GM19395 (cell line): Measurements from ENCODE around the gene COLGALT1.
"Not testable (repeated sequence)": the region's sequence is repeated elsewhere in the genome, so short reads cannot be mapped to it uniquely, and the experiment has no call there.

ENCODE experiments used
- ATAC-seq: cut with Tn5 transposase; IDR thresholded peaks from one replicate; pipeline ENCODE4 v1.9.1; 2021; ENCODE audit warnings: mild to moderate bottlenecking, moderate library complexity; ENCODE audit not compliant: unreplicated experiment

COLGALT1 gene

DNA sequence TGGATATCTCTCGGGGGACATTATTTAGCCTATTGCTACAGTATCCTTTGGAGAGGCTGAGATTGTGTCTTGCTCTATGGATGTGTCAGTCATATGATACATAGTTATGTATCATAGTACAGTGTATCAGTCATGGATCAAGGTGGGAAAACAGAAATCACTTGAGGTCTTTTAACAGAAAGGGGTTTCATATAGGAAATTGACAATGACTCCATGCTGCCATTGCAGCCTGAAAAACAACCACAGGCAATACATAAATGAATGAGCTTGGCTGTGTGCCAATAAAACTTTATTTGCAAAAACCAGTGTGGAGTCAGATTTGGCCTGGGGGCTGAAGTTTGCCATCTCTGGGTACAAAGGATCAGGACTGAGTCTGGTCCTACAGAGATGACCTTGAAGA lies 35.4 kb downstream of the COLGALT1 start:
- ATAC-seq, result no peak

DNA sequence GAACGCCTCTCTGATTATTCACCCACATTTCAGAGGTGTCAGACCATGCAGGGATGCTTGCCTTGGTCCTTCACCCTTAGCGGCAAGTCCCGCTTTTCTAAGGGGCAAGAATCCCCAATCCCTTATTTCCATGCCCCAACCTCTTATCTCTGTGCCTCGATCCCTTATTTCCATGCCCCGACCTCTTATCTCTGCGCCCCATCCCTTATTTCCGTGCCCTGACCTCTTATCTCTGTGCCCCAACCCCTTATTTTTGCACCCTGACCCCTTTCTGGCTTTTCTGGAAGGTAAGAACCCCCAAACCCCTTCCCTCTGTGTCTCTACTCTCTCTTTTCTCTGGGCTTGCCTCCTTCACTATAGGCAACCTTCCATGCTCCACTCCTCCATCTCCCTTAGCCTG lies 38.8 kb downstream of the COLGALT1 start:
- ATAC-seq, result not testable (repeated sequence)

DNA sequence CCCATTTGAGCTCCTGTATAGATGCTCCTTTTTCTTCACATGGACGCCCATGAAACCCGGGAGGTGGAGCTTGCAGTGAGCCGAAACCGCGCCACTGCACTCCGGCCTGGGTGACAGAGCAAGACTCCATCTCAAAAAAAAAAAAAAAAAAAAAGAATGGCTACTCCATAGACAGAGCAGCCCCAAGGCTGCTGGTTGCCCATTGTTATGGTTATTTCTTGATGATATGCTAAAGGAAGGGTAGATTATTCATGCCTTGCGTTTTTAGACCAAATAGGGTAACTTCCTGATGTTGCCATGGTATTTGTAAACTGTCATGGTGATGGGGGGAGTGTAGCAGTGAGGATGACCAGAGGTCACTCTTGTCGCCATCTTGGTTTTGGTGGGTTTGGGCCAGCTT lies 42.6 kb downstream of the COLGALT1 start:
- ATAC-seq, result not testable (repeated sequence)

DNA sequence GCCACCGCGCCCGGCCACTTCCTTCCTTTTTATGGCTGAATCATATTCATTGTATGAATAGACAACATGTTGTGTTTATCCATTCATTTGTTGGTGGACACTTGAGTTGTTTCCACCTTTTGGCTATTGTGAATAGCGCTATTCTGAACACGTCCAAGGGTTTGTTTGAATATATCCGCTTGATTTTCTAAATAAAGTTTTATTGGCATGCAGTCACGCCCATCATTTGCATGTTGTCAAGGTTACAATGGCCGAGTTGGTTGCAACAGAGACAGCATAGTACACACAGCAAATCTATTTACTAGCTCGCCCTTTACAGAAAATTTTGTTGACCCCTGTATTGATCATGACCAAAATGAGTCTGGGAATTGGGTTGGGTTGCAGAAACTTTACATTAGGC lies 43.5 kb downstream of the COLGALT1 start:
- no peak for ATAC-seq

- ATAC-seq, result no peak
Measured at GRCh38 chr19:17599780-17600179, 44.3 kb downstream of the COLGALT1 start.

- no peak for ATAC-seq
Measured at GRCh38 chr19:17601683-17602082, 46.2 kb downstream of the COLGALT1 start.

DNA sequence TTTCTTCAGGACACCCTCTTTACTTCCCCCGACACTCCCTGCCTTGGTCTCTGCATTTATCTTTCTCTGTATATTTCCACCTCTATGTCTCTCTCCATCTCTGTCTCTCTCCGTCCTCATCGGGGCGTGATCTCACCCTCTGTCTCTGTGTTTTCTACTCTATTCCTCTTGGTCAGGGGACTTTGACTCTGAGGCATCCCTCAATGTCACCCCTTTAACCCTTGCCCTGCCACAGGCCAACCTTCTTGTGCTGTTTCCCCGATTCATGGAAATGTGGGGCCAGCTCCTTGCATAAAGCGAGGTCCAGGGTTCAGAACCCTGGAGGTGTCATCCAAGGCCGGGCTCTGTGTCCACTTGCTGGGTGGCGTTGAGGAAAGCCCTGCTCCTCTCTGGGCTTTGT lies 46.8 kb downstream of the COLGALT1 start:
- no peak for ATAC-seq

DNA sequence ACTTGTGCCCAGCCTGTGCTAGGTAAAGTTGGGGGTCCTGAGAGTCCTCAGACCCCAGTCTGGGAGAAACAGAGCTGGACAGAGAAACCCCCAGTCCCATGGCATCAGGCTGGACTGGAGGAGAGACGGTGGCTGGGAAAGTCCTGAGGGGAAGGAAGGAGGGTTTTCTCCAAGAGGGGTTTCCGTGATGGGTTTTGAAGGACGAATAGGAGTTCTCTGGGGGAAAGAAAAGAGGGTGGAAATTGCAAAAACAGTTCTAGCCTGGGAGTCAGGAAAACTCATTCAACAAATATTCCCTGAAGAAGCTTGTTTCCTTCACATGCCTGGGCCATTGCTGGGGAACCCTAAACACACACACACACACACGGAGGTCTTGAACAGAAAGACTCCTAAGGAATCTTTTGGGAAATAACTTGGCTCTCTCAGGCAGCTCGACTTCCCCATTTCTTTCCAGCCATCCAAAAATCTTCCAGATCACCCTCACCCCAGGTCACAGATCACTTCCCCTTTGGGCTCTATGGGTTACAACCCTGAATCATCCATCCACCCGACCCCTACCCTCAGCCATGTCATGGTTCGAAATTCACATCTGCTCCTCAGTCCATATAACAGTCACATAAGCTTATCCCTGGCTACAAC lies 47.5 kb downstream of the COLGALT1 start:
- no peak for ATAC-seq

DNA sequence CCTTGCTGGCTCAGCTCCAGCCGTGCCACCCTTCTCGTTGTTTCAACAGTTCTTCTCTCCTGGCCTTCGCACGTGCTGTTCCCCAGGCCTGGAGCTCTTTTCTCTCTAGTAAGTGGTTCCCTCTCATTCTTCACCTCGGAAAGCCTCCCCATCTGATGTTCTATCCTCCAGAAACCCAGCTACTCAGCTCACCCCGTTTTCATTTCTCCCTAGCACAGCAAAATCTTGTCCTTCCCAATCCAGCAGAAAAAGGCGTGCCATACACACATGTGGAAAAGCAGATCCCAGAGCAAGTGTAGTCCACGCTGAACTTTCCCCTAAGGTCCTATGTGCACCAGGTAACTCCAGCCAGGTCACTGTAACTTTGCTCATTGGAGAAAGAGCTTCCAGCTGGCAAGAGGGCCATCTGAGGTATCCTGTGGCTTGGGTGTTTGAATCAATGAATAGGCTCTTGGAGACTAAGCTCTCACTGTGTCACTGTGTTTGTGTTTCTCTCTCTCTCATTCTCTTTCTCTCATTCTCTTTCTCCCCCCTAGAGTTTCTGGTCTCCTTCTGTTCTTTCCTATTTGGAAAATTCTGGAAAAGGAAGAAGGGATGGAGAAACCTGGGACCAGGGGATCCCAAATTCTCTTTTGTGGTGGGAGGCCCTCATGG lies 49.0 kb downstream of the COLGALT1 start:
- no peak for ATAC-seq

DNA sequence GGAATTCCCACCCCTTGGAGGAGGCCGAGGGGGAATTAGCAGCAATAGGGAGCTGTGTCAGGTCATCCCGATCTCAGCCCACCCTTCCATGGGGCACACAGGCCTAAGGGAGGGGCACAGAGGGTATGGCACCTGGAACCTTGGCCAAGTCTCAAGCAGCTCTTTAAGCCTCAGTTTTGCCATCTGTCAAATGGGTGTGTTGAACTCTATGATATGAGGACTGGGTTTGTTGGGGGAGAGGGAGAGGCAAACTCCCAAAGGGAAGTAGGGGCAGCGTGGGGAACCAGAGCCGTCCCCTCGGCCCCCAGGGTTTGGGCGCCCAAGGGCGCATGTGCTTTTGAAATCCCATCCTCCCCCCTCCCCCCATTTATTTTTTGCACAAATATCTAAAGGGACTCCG lies 49.7 kb downstream of the COLGALT1 start:
- no peak for ATAC-seq

GRCh38 chr19:17605761-17606589 lies 50.5 kb downstream of the COLGALT1 start:
- ATAC-seq, result peak; percentile 68

GRCh38 chr19:17606590-17607185 lies 51.2 kb downstream of the COLGALT1 start:
- ATAC-seq, result no peak

GRCh38 chr19:17607936-17608335 lies 52.5 kb downstream of the COLGALT1 start:
- no peak for ATAC-seq

DNA sequence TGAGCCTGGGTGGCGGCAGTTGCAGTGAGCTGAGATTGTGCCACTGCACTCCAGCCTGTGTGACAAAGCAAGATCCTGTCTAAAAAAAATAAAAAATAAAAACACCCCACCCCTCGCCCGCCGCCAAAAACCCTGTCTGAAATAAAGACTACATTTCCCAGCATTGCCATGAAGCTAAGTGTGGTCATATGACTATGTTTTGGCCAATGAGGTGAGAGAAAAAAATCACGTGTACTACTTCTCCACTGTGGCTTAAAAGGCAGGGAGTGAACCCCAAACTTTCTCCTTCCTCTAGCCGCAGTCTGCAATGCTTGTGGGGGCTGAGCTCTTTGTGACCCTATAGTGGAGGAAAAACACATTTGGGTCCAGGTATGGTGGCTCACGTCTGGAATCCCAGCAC lies 54.9 kb downstream of the COLGALT1 start:
- no peak for ATAC-seq

DNA sequence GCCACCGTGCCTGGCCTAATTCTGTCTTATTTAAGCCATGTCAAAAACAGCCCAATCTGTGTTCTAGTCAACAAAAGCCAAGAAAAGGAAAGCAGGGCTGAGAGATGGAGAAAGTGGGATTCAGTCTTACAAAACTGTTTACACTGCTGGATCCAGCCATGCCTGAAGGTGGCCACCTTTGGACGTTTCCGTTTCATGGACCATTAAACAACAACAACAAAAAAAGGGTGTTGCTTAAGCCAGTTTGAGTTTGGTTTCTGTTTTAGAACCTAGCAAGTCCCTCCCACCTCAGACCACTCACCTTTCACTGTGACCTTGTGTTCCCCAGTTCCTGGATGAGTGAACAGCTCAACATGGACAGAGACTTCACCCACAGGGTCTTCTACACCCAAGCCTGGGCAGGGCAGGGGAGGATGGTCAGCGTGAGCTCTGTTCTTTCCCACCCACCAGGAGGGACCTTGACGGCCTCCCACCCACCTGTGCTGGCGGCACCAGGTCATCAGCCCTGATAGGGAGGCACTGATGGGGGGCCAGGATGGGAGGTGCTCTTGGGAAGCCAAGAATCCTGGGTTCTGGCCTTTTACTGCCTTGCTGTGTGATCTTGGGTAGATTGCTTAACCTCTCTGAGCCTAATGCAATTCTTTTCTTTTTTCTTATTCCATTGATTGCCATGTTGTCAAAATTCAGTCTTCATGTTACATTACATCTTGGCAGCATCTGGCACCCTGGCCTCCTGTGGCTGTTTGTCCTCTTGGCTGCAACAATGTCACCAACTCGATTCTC lies 56.2 kb downstream of the COLGALT1 start:
- ATAC-seq, result no peak

DNA sequence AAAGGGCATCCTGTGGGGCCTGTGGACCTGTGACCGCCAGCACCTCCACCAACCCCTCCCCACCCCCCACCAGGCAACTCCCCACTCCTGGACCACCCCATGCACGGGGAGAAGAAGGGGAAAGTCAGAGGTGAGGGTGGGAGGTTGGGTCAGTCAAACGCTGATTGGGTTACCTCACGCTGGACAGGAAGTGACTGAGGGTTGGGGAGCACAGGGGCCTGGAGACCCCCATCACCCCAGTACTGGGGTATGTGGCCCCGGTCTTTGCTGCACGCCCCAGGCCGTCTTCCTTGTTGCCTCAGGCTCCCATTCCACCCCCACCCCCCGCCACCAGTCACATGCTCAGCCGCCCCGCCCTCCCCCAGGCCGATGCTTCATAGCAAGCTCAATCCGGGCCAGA lies 59.0 kb downstream of the COLGALT1 start:
- no peak for ATAC-seq

DNA sequence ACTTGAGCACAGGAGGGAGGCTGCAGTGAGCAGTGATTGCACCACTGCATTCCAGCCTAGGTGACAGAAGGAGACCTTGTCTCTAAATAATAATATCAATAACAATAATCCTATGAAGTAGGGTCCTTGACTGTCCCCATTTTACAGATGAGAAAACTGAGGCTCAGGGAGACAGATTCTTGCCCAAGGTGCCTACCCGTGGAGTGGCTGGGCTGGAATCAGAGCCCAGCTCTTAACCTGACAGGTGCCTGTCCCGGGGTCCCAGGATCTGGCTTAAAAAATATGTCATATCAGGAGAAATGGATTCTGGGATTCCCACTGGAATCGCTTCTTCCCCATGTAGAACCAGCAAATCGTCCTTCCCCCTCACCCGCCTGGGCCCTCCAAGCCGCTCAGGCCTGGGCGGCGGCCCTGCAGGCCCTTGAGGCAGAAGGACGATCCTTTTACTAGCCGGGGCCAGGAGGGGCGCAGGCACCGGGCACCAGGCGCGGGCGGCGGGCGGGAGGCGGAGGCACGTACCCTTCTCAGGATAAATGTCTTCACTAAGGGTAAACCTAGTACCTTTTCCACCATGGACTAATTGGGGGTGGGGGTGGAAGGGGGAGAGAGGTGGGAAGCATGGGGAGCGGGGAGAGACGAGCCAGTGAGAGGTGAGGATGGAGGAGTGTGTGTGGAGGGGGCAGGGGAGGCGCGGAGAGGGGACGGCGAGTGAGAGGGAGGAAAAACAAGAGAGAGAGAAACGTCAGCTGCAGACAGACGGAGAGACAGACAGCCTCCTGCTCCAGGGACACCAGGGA lies 60.6 kb downstream of the COLGALT1 start:
- no peak for ATAC-seq

- no peak for ATAC-seq
Measured at GRCh38 chr19:17616686-17616960, 61.2 kb downstream of the COLGALT1 start.

DNA sequence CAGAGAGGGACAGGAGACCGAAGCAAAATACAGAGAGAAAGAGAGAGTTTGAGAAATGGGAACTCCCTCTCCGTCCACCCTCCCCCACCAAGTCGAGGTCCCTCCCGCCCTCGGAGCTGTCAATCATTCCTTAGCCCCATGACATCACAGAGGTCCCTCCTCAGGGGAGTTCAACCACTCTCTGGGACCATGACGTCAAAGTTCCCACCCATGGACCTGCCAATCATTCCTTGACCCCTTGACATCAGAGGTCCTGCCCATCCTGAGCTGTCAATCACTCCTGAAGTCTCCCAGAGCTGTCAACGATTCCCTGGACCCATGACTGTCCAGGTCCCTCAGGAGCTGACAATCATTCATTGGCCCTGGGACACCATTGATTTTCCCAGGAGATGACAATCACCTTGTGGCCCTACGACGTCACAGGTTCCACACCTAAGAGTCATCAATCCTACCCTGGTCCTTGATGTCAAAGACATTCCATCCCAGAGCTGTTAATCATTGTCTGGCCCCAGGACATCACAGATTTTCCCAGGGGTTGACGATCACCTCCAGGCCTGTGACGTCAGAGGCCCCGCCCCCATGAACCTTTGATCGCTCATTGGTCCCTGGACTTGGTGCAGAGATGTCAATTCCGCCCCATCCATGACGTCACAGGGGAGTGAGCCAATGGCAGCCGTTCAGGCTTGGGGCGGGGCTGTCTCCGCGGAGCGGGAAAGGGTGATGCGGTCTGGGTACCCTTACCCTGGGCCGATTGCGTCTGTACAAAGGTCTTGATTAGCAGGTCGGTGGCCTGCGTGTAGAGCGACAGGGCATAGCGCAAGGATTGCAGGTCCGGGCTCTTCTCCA lies 61.7 kb downstream of the COLGALT1 start:
- ATAC-seq, result no peak
